ENCODE results near the gene SPTLC3. TPM values are rescaled to one million over a fixed set of nuclear protein-coding genes. Genes with fewer than 3 reads are reported as not detected.

Gene SPTLC3
- total RNA-seq, 1 donor from 2014 or later = 1.2 TPM

GRCh38 chr20:13180986-13181889, 172.5 kb downstream of the SPTLC3 start:
- H3K36me3 ChIP-seq (ENCODE audit: control insufficient read depth, insufficient read depth, low read length) = no peaks in the 10 kb centered on the region
- TF ChIP-seq CTCF (IDR thresholded peaks at IDR 0.05; ENCODE audit: insufficient read depth, low read length, poor library complexity, severe bottlenecking) = no peak
- DNase-seq (ENCODE audit: low read depth) = no peak
- no peaks in the 10 kb centered on the region for H3K27me3 ChIP-seq (ENCODE audit: control insufficient read depth, insufficient read depth, low read length)
- no peak overlapping the region for H3K4me3 ChIP-seq (ENCODE audit: low read depth, low read length)

GRCh38 chr20:13183005-13183404, 174.2 kb downstream of the SPTLC3 start:
- no peak for TF ChIP-seq CTCF (IDR thresholded peaks at IDR 0.05; ENCODE audit: insufficient read depth, low read length, poor library complexity, severe bottlenecking)
- H3K27me3 ChIP-seq (ENCODE audit: control insufficient read depth, insufficient read depth, low read length) = no peaks in the 10 kb centered on the region
- DNase-seq (ENCODE audit: low read depth) = no peak

DNA sequence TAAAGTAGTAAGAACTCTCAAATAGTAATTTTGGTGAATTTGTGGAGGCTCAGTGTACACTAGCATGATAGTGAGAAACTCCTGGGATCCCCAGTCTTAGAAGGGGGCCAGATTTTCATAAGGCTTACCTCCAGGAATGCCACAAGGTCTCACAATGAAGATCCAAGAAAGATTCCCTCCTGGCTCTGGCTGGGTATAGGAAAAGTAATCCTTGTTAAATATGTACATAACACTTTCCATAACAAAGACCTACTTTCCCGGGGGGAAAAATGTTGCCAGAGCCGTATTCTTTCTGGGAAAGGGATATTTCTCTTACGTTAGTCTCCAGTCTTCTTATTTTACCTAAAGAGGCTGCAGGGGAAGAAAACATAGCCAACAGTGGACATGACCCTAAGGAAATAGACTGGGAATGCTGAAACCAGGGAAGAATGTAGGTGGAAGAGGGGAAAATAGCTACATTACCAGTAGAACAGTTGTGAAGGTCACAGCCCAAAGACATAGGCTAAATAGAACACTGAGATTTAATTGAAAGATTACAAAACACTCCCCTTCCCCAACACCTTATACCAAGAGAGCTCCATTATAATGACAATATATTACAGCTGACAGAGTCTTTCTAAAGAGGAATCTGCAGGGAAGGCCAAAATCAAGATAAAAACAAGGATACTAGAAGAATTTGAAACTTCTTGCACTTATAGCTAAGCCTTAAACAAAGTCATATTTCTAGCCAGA, 177.4 kb downstream of the SPTLC3 start:
- no peak for TF ChIP-seq CTCF (IDR thresholded peaks at IDR 0.05; ENCODE audit: insufficient read depth, low read length, poor library complexity, severe bottlenecking)
- Histone ChIP-seq H3K4me3 (ENCODE audit: low read depth, low read length) (no peak overlapping the region), H3K27me3 (ENCODE audit: control insufficient read depth, insufficient read depth, low read length) (no peaks in the 10 kb centered on the region), H3K36me3 (ENCODE audit: control insufficient read depth, insufficient read depth, low read length) (no peaks in the 10 kb centered on the region)
- no peak for DNase-seq (ENCODE audit: low read depth)

More at GRCh38 chr20:13183005-13183404, 174.2 kb downstream of the SPTLC3 start:
- Histone ChIP-seq H3K4me3 (ENCODE audit: low read depth, low read length) (no peak overlapping the region), H3K36me3 (ENCODE audit: control insufficient read depth, insufficient read depth, low read length) (no peaks in the 10 kb centered on the region)

DNA sequence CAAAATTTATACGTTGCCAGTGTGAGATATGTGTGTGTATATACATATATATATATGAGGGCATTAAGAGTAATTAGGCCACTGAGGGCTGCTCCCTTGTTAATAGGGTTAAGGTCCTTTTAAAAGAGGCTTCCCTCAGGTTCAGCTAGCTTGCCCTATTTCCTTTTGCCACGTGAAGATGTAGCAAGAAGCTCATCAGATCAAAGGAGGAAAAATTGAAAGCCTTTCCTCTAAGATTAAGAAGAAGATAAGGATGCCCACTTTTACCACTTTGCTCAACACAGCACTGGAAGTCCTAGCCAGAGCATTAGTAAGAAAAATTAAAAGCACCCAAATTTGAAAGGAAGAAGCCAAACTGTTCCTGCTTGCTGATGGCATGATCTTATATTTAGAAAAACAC, 179.1 kb downstream of the SPTLC3 start:
- DNase-seq (ENCODE audit: low read depth) = no peak
- Histone ChIP-seq H3K4me3 (ENCODE audit: low read depth, low read length) (no peak overlapping the region), H3K36me3 (ENCODE audit: control insufficient read depth, insufficient read depth, low read length) (no peaks in the 10 kb centered on the region), H3K27me3 (ENCODE audit: control insufficient read depth, insufficient read depth, low read length) (no peaks in the 10 kb centered on the region)
- TF ChIP-seq CTCF (IDR thresholded peaks at IDR 0.05; ENCODE audit: insufficient read depth, low read length, poor library complexity, severe bottlenecking) = no peak

DNA sequence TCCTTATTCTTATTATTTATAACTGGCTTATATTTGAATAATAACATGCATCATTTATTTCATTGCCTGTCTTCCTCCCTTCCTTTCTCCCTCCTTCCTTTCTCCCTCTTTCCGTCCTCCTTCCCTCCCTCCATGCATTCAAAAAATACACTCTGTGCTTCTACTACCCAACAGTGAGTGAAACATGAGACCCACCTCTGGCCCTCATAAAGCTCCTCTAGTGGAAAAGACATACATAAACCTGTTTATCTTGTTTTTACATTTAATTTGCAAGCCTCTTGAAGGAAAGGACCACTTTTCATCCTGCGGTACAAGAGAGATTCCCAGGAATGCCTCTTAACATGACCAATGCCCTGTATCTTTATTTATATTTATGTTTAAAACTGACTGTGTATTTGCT, 190.5 kb downstream of the SPTLC3 start:
- no peak overlapping the region for H3K4me3 ChIP-seq (ENCODE audit: low read depth, low read length)
- H3K36me3 ChIP-seq (ENCODE audit: control insufficient read depth, insufficient read depth, low read length) = no peaks in the 10 kb centered on the region
- no peaks in the 10 kb centered on the region for H3K27me3 ChIP-seq (ENCODE audit: control insufficient read depth, insufficient read depth, low read length)
- no peak for DNase-seq (ENCODE audit: low read depth)
- TF ChIP-seq CTCF (IDR thresholded peaks at IDR 0.05; ENCODE audit: insufficient read depth, low read length, poor library complexity, severe bottlenecking) = no peak

All from kidney epithelial cell (primary cell).